COR-L47 (cell line): ENCODE data around the gene RNF183.
A peak's percentile ranks its signal among the peaks of the same experiment; 100 is the strongest.
"Not testable (repeated sequence)": the region's sequence is repeated elsewhere in the genome, so short reads cannot be mapped to it uniquely, and the experiment has no call there.

ENCODE experiments used
- DNase-seq: peaks from one replicate; lab custom pipeline; 2025; lab: John Stamatoyannopoulos, UW

RNF183 gene

DNA sequence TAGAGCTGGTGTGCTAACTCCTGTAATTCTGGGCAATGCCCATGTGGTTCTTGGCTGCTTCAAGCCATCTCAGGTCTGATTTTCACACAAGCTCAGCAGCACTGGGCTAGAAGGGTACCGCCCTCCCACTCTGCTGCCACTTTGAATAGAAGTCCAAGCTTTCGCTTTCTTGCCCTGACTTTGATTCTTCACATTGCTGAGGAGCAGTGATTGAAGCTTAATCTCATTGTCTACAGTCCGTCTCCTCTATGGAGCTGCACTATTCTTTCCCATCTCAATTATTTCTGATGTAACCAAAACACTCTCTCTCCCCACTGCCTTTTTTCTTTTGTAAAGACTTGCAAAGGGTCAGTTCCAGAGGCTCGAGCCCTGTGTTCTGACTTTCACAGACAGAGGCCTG is 12.9 kb upstream of the RNF183 start:
- no peak for DNase-seq

DNA sequence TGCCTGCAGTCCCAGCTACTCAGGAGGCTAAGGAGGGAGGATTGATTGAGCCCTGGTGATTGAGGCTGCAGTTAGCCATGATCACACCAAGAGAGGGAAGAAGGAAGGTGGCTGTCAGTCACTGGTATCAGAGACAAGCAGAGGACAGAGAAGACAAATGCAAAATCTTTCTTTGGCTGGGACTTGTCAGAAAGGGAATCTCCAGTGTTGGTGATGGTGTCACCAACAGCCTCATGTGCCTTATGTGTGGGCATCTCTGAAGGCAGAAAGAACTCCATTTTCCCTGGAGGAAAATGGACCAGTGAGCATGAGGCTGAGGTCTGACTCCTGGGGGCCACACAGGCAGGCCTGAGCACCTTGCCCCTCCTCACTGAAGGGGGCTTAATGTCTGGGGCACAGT is 12.1 kb upstream of the RNF183 start:
- no peak for DNase-seq

DNA sequence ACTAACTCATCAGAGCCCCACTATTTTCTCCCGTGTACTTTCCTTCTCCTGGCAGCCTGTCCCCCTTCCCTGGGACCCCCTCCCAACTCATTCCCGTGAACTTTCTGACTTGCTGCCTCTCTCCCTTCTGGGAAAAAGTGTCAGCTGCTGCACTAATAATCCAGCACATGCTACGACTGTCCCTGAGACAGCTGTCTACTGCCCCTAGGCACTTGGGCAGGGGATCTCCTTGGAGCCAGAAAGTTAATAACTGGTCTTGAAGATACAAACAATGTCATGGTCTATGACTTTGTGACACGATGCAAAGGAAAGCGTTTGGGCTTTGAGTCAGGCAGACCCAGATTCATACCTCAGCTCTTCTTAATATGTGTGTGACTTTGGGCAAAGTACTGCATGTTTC is 10.1 kb upstream of the RNF183 start:
- no peak for DNase-seq

DNA sequence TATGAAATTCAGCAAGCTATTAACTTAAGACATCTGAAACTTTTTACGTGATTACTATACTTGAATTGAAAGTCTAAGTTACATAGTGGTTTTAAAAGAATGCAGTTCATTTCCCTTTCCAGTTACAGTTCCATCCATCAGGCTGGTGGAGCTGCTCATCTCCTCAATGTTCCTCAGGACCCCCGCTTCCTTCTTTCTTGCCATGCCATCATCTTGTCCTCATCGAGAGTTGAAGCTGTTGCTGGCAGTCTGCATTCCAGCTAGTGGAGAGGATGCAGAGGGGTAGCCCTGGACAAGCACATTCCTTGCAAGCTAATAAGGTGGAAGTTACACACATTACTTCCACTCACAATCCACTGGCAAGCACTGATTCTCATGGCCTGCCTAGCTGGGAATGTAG is 8.8 kb upstream of the RNF183 start:
- no peak for DNase-seq

DNA sequence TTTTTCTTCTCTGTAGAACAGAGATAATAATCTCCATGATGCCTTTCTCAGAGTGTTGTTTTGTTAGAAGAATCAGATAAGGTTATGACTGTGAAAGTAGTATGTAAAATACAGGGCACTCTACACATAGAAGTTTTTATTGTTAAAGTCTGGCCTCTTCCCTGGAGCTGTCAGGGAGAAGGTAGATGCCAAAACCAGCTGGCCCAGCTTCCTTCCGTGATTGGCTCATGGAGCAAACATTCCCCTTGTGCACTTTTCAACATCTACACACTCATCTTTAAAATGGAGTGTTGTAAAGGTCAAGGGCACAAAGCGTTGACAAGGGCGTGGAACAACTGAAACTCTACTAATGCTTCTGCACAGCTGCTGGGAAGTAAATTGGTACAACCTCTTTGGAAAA is 7.4 kb upstream of the RNF183 start:
- no peak for DNase-seq

DNA sequence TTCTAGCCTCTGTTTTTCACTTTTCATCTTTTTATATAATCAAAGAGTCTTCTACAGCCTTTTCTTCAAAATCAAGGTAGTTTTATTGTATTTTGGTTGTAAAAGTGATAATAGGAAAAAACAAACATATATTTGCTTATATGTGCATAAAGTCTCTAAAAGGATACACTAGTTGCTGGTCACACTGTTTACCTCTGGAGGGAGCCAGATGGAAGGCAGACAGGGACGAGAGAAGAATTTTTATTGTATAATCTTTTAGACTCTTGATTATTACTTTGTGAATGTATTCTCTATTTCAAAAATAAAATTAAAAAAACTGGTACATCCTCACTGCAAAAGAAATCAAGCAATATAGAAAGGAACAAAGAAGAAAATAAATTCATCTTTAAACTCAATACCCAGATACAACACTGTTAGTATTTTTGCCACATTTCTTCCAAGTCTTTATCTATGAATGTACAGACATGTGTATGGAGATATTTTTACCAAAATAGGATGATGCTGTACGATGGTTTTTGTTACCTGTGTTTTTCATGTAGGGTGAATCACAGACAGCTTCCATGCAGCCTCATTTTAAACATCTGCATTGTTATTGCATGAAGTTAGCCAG is 6.1 kb upstream of the RNF183 start:
- DNase-seq = no peak

DNA sequence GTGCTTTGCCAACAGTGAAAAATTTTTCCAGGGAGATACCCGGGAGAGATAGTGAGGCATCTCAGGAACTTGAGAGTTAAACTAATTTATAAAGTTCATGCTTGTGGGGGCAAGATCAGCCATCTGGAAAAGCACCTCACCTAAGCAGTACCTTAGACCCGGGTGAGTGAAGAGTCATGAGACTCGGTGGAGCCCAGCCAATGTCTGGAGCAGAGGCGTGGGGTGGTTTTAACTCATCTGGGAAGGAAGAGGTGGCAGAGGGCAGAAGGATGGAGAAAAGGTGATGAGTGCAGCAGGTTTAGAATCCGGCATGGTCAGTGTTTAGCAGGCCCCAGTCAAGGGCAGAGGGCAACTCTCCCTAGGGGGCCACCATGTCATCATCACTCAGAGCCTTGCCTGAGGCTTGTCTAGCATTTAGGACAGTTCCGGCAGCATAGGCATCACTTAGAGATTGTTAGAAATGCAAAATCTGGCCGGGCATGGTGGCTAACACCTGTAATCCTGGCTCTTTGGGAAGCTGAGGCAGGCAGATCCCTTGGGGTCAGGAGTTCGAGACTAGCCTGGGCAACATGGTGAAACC is 4.3 kb upstream of the RNF183 start:
- DNase-seq = no peak

DNA sequence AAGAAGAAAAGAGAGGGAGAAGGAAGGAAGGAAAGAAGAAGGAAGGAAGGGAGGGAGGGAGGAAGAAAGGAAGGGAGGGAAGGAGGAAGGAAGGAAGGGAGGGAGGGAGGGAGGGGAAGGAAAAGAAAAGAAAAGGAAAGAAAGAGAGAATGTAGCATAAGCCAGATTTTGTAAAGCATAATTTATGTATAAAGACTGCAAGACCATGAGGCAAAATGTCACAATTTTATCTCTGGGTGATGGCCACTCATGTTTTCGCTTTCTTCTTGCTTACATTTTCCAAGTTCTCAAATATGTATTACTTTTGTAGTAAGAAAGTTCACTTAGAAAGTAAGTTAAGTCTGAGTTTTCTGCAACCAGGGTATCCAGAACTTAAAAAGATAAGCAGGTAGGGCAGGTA is 3.4 kb upstream of the RNF183 start:
- no peak for DNase-seq

DNA sequence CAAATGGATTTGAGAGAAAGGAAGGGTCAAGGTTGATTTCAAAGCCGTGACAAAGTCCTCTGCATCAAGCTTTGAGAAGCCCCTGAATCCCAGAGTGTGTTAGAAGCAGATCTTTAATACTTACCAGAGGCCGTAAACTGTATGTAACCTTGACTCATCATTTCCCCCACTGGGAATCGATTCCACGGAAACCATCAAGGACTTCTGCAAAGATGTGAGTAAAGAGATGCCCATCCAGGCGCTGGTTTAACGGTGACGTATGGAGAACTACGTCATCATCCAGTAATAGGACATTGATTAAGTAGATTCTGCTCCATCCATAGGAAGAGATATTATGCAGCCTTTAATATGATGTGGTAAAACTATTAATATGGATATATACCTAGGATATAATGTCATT is 1.6 kb downstream of the RNF183 start:
- no peak for DNase-seq

DNA sequence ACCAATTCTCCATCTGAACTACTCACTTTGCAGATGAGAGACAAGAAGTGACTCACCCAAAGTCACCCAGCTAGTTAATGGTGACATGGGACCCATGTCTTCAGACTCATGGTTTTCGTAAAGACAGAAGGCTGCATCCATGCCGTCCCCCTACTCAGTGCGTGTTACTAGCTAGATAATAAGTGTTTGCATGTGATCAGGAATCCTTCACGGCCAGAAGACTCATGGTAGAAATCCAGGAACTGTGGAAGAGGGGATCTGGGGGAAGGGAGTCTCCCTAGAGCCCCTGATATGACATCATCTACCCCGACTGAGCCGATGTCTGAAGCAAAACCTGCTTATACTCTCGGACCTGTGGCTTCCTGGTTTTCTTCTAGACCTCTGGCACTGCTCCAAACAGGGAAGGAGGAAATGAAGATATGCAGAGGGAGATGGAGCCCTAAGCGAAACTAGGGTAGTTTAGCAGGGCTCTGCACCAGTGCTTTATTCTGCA is 3.3 kb downstream of the RNF183 start:
- no peak for DNase-seq

DNA sequence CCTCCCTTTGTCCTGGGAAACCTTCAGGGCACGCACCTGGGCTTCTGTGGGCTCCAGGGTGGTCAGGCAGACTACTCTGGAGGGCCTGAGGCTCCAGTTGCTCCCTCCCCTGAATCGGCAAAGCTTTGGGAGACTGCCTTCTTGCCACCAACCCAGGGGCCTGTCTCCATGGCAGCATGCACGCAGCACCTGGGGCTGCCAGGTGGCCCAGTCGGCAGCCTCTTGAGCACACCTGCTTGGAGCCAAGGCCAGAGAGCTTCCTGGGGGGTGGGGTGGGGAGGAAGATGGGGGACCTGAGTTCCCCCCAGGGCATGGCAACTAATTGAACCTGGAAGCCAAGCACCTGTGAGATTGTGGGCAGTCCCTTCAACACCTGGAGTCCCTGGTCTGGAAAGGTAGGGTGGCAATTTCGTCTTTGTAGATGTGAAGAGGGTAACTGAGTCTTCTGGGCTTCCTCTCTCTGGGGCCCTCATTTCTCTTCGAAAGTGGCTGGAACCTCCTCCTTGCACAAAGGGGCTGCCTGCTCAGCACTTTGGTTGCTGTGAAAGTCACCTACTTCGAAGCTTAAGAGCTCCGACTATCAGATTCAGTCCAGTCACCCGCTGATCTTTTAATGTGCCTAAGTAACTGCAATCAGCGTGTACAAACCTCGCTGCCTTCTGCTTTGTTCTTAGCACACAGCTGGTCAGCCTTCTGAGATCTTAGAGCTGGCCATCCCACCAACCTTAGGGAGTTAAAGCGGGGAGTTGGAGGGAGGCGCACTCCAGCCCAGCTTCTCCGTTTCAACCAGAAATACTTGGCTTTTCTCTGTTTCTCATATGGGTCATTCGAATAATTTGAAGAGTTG is 4.0 kb downstream of the RNF183 start:
- peak; percentile 86 for DNase-seq

DNA sequence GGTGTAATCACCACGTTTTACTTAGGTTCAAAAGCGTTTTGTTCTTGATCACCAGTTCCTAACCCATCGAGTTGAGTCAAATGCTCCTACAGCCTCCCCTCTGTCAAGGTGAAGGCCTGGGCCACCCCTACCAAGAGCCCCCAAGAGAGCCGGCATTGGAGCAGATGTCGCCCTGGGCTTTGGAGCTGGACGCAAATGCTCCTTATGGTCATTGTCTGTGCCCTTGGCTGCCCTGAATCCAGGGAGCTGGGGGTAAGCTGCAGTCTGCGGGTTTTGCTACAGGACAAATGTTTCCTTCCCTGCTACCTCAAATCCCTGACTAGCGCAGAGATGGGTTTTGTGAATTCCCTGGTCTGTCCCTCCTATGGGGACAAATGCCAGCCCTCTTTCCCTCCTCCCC is 4.9 kb downstream of the RNF183 start:
- no peak for DNase-seq

DNA sequence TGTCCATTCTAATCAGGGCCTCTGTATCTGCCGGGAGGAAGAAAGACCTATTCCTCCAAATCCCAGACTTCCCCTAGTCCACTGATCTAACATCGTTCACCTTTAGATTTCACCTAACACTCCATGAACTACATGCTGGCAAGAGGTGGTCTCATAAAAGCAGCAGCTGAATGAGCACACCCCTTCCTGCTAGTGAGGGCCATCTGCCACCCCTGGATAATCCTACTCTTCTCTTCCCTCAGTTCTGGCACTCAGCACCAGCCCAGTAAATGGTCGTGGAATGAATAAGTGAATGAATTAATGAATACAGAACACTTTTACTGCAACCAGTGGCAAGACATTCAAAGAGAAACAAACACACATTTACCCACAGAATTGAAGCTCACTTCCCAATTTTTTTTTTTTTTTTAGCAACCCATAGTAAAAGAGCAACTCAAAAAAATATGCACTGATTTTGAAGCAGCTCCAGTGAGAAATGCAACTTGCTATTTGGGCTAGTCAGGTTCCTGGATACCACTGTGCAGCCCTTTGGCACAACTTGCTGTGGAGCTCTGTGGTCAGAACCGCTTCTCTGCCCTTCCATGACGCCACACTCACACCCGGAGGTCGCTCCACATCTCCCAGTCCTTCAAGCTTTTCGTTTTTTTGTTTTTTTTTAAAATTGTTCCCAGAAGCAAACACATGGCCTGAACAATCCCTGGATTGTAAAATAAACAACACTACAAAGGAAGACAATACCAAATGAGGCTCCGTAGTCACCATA is 6.2 kb downstream of the RNF183 start:
- DNase-seq = no peak

DNA sequence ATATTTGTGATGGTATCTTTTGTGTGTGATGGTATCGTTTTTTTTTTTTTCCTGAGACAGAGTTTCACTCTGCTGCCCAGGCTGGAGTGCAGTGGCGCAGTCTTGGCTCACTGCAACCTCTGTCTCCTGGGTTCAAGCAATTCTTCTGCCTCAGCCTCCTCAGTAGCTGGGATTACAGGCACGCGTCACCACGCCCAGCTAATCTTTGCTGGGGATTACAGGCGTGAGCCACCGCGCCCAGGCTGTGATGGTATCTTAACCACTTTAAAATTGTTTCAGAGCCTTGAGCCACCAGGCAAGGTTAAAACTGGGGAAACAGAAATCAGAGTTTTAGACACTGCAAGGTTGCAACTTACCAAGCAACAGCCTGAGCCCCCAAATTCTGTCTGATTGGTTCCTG is 6.9 kb downstream of the RNF183 start:
- not testable (repeated sequence) for DNase-seq

DNA sequence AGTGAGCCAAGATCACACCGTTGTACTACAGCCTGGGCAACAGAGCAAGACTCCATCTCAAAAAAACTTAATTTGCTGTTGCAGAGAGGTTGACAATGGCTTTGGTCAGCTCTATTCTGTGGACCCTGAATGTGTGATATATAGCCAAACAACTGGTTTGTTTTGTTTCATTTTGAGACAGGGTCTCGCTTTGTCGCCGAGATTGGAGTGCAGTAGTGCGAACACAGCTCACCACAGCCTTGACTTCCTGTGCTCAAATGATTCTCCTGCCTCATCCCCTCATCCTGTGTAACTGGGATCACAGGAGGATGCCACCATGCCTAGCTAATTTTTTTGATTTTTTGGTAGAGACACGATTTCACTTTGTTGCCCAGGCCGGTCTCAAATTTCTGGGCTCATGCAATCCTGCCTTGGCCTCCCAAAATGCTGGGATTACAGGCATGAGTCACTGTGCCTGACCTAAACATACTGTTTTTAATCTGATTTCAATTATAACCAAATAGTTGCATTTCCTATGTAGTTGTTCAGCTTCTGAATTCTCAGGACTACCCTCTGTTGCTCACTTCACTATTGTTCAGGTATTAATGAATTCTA is 9.8 kb downstream of the RNF183 start:
- DNase-seq = no peak

DNA sequence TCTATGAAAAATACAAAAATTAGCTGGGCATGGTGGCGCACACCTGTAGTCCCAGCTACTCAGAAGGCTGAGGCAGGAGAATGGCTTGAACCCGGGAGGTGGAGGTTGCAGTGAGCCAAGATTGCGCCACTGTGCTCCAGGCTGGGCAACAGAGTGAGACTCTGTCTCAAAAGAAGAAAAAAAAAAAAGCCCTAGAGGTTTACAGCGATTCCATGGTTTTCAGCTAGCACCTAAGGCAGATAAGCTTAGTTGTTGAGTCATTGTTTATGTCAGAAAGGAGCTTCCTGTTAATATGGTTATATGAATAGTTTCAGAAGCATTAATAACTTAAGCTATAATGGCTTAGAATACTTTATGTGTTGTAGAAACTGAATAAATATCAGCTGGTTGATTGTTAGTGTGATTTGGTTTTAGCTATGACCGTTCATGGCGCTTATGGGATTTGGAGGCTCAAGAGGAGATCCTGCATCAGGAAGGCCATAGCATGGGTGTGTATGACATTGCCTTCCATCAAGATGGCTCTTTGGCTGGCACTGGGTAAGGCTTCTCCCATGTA is 13.0 kb downstream of the RNF183 start:
- no peak for DNase-seq

DNA sequence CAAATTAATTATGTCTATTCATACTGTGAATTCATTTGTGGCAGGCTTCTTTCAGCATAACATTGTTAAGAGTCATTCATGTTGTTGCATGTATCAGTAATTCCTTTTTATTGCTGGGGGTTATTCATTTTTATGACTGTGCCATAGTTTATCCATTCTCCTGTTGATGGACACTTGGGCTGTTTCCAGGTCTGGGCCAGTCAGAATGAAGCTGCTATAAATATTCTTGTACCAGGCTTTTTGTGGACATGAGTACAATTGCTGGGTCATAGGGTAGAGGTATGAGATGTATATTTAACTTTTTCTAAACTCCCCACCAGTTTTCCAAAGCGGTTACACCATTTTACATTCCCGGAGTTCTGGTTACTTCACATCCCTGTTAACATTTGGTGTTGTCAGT is 14.1 kb downstream of the RNF183 start:
- DNase-seq = no peak

DNA sequence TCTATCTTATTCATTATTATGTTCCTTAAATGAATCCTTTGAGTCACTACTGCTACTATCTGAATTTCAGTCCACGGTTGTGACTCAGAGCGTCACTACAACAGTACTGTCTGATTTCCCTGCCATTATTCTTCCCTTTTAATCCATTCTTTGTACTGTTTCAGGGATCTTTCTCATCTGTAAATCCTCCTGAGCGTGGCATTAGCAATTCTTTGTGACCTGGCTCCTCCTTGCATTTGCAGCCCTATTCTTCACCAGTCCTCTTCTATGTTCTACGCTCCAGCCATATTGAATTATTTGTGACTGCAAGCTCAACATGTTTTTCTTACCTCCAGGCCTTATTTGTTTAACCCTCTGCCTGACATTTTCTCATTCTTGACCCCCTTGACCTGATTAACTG is 21.8 kb downstream of the RNF183 start:
- DNase-seq = no peak

DNA sequence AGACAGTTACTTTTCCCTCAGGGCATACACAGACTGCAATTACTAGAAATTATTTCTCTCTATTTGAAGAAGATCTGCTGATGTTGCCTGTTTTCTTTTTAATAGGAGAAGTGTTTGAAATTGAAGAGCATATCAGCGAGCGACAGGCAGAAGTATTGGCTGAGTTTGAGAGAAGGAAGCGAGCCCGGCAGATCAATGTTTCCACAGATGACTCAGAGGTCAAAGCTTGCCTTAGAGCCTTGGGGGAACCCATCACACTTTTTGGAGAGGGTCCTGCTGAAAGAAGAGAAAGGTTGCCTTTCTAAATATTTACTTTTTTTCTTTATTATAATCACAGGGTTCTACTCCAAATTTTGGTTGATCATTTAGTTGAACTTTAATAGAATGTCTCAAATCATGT is 24.3 kb downstream of the RNF183 start:
- DNase-seq = no peak

DNA sequence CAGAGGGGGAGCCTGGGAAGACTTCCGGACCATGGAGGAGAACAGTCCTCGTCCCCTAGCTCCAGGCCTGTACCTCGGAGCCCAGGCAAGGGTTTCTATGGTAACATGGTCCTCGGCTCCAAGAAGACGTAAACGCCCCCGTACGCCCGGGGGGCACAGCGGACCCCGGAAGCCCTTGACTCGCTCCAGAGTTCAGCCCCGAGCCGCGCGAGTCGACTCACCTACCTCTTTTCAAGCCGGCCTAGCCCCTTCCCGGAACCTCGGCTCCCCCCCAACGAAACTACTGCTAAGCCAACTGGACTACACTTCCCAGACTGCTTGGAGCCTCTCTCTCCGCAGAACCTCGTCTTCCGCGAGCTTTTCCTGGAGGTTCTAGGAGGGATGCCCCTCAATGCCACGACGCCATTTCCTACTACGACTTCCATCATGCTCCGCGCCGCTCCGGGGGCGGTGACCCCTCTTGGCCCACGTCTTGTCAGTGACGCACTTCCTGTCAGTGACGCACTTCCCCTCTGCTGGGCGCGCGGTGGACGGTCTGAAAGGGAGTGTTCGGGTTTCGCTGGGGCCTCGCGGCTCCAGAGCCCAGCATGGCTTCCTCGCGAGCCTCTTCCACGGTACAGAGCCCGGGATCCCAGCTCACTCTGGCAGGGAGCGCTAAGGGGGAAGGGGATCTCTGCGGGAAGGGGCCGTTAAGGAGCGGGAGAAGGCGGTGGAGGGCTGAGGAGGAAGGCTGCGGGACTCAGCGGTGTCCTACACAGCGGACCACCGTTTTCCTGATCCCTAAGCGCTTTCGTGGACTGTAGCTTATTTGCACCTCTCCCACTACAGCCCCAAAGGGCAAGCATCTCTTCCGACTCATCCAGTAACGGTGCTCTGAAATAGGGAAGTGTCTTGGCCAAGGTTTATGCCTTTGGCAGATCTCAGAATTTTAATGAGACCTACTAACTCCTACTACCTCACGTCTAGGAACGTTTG is 27.7 kb downstream of the RNF183 start, which contains the start of the genes CDC26 and PRPF4:
TSS of gene CDC26 (minus strand) at position 416 of the 975 bp plus-strand sequence. CDS start 3,065 bp downstream, outside the sequence.
TSS of gene PRPF4 (plus strand) at position 502 of the 975 bp plus-strand sequence. CDS start at position 588, 86 bp downstream.
- peak; percentile 97 for DNase-seq
